ENCODE measurements around the gene PRKCZ.

GRCh38 chr1:2158272-2158671 is 108.1 kb downstream of the PRKCZ start:
- TF ChIP-seq, protein P1, sequence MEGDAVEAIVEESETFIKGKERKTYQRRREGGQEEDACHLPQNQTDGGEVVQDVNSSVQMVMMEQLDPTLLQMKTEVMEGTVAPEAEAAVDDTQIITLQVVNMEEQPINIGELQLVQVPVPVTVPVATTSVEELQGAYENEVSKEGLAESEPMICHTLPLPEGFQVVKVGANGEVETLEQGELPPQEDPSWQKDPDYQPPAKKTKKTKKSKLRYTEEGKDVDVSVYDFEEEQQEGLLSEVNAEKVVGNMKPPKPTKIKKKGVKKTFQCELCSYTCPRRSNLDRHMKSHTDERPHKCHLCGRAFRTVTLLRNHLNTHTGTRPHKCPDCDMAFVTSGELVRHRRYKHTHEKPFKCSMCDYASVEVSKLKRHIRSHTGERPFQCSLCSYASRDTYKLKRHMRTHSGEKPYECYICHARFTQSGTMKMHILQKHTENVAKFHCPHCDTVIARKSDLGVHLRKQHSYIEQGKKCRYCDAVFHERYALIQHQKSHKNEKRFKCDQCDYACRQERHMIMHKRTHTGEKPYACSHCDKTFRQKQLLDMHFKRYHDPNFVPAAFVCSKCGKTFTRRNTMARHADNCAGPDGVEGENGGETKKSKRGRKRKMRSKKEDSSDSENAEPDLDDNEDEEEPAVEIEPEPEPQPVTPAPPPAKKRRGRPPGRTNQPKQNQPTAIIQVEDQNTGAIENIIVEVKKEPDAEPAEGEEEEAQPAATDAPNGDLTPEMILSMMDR (conservative IDR thresholded peaks at IDR 0.05; ENCODE audit: low read length), result no peak
- TF ChIP-seq EZH2phosphoT487 (IDR thresholded peaks at IDR 0.05; ENCODE audit: borderline replicate concordance, low read depth, low read length), result no peak
